Body of pancreas (tissue), 4 donors: ENCODE data around the gene CHD6.

Source experiments
- POLR2A ChIP-seq, 3 donors: fragments of 450-650 bp; IDR thresholded peaks; one replicate each; pipeline ENCODE4 v1.6.1; 2016; ENCODE audit warnings: antibody characterized with exemption in 3 of 3, mild to moderate bottlenecking in 2 of 3
- TF ChIP-seq, protein P1 (sequence below), 7 experiments: fragments of 450-650 bp in 4 of 7; fragments of 200-600 bp in 3 of 7; sonication (generic) in 3 of 7; IDR thresholded peaks; one replicate each; pipeline ENCODE4 v1.5.1; 2016 to 2019; ENCODE audit warnings: antibody characterized with exemption in 7 of 7

DNA sequence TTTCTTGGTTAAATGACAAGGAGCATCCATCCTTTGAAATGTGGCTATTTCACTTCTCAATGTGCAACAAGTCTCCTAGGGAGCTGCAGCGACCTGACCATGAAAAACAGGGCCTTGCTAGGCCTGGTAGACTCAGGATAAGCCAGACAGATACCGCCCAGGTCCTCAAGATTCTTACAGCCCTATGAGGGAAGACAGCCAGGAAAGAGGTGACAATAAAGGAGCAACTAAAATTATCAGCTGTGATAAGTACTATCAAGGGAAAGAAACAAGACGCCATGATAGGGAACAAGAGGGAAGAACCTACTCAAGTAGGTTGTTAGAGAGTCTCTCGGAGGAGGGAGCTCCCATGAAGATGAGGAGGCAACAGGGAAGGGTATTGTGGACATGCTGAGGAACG lies 200.1 kb downstream of the CHD6 start:
- TF ChIP-seq, protein P1, sequence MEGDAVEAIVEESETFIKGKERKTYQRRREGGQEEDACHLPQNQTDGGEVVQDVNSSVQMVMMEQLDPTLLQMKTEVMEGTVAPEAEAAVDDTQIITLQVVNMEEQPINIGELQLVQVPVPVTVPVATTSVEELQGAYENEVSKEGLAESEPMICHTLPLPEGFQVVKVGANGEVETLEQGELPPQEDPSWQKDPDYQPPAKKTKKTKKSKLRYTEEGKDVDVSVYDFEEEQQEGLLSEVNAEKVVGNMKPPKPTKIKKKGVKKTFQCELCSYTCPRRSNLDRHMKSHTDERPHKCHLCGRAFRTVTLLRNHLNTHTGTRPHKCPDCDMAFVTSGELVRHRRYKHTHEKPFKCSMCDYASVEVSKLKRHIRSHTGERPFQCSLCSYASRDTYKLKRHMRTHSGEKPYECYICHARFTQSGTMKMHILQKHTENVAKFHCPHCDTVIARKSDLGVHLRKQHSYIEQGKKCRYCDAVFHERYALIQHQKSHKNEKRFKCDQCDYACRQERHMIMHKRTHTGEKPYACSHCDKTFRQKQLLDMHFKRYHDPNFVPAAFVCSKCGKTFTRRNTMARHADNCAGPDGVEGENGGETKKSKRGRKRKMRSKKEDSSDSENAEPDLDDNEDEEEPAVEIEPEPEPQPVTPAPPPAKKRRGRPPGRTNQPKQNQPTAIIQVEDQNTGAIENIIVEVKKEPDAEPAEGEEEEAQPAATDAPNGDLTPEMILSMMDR (IDR thresholded peaks at IDR 0.05): no peak
- TF ChIP-seq POLR2A (IDR thresholded peaks at IDR 0.05): no peak
